ENCODE data around the gene MAJIN. TPM values are rescaled to one million over a fixed set of nuclear protein-coding genes. Genes with fewer than 3 reads are reported as not detected.

MAJIN gene
- total RNA-seq, 1 donor, result not detected

DNA sequence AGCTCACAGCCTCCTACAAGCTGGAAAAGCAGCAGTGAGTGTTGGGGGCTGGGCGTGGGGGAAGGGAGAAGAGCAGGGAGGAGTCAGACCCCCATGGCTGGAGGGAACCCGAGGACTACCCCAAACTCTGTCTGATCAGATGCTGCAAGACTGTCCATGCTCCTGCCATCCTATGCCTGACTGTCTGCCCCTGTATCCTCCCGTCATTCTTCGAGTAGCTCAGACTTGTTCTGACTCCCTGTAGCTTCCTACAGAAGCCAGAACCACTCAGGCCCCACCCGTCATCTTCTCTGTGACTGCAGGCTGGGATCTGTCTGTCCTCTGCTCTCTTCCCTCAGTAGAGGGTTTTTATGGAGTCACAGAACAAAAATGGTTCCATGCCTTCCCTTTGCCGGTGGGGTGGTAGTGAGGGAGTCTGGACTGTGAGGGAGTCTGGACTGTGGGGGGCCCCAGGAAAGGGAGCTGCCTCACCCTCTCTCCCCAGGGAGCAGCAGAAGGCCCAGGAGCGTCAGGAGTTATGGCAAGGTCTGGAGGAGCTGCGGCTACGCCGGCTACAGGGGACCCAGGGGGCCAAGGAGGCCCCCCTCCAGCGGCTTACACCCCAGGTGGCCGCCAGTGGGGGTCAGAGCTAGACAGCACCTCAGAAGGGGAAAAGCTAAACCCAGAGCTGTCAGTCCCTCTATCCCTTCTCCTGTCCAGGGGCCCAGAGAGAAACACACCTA is 38.5 kb downstream of the MAJIN start:
- DNase-seq (ENCODE audit: insufficient read length, low spot score, missing footprints), result peak; percentile 37
- Histone ChIP-seq H3K27me3 (ENCODE audit: insufficient read depth, low read length) (no peaks in the 10 kb centered on the region), H3K4me2 (ENCODE audit: insufficient read depth, low read length) (no peak overlapping the region), H3K4me3 (ENCODE audit: insufficient read depth, low read length) (no peak overlapping the region), H3K36me3 (ENCODE audit: insufficient read depth, low read length) (peaks cover 45% of the 10 kb centered on the region), H3K79me2 (ENCODE audit: insufficient read depth, low read length) (no peaks in the 10 kb centered on the region), H3K27ac (ENCODE audit: low read depth, low read length) (no peak overlapping the region), H4K20me1 (ENCODE audit: insufficient read depth, low read length) (no peaks in the 10 kb centered on the region), H3K4me1 (ENCODE audit: insufficient read depth, low read length) (no peaks in the 10 kb centered on the region), H3K9me3 (ENCODE audit: low read depth, low read length) (no peaks in the 10 kb centered on the region), H2AFZ (ENCODE audit: low read length) (no peak overlapping the region)
- TF ChIP-seq, protein P1, sequence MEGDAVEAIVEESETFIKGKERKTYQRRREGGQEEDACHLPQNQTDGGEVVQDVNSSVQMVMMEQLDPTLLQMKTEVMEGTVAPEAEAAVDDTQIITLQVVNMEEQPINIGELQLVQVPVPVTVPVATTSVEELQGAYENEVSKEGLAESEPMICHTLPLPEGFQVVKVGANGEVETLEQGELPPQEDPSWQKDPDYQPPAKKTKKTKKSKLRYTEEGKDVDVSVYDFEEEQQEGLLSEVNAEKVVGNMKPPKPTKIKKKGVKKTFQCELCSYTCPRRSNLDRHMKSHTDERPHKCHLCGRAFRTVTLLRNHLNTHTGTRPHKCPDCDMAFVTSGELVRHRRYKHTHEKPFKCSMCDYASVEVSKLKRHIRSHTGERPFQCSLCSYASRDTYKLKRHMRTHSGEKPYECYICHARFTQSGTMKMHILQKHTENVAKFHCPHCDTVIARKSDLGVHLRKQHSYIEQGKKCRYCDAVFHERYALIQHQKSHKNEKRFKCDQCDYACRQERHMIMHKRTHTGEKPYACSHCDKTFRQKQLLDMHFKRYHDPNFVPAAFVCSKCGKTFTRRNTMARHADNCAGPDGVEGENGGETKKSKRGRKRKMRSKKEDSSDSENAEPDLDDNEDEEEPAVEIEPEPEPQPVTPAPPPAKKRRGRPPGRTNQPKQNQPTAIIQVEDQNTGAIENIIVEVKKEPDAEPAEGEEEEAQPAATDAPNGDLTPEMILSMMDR (IDR thresholded peaks at IDR 0.05; ENCODE audit: extremely low read depth, low read depth, low read length), result no peak

GRCh38 chr11:64932324-64932723 is 39.6 kb downstream of the MAJIN start:
- Histone ChIP-seq H3K27ac (ENCODE audit: low read depth, low read length) (no peak overlapping the region), H3K79me2 (ENCODE audit: insufficient read depth, low read length) (no peaks in the 10 kb centered on the region), H3K9me3 (ENCODE audit: low read depth, low read length) (no peaks in the 10 kb centered on the region), H3K4me1 (ENCODE audit: insufficient read depth, low read length) (no peaks in the 10 kb centered on the region), H3K4me2 (ENCODE audit: insufficient read depth, low read length) (no peak overlapping the region), H3K36me3 (ENCODE audit: insufficient read depth, low read length) (peaks cover 49% of the 10 kb centered on the region), H3K27me3 (ENCODE audit: insufficient read depth, low read length) (no peaks in the 10 kb centered on the region), H3K4me3 (ENCODE audit: insufficient read depth, low read length) (no peak overlapping the region), H2AFZ (ENCODE audit: low read length) (no peak overlapping the region), H4K20me1 (ENCODE audit: insufficient read depth, low read length) (no peaks in the 10 kb centered on the region)
- peak; percentile 10 for DNase-seq (ENCODE audit: insufficient read length, low spot score, missing footprints)
- TF ChIP-seq, protein P1 (IDR thresholded peaks at IDR 0.05; ENCODE audit: extremely low read depth, low read depth, low read length), result no peak

- TF ChIP-seq, protein P1 (IDR thresholded peaks at IDR 0.05; ENCODE audit: extremely low read depth, low read depth, low read length), result no peak
- no peaks in the 10 kb centered on the region for H4K20me1 ChIP-seq (ENCODE audit: insufficient read depth, low read length)
- no peaks in the 10 kb centered on the region for H3K27me3 ChIP-seq (ENCODE audit: insufficient read depth, low read length)
- peaks cover 49% of the 10 kb centered on the region for H3K36me3 ChIP-seq (ENCODE audit: insufficient read depth, low read length)
- H2AFZ ChIP-seq (ENCODE audit: low read length), result no peak overlapping the region
- H3K79me2 ChIP-seq (ENCODE audit: insufficient read depth, low read length), result peaks cover 5% of the 10 kb centered on the region
- H3K27ac ChIP-seq (ENCODE audit: low read depth, low read length), result no peak overlapping the region
- no peaks in the 10 kb centered on the region for H3K4me1 ChIP-seq (ENCODE audit: insufficient read depth, low read length)
- H3K4me3 ChIP-seq (ENCODE audit: insufficient read depth, low read length), result no peak overlapping the region
- H3K4me2 ChIP-seq (ENCODE audit: insufficient read depth, low read length), result no peak overlapping the region
- peak; percentile 27 for DNase-seq (ENCODE audit: insufficient read length, low spot score, missing footprints)
- no peaks in the 10 kb centered on the region for H3K9me3 ChIP-seq (ENCODE audit: low read depth, low read length)
These were observed 40.6 kb downstream of the MAJIN start for GRCh38 chr11:64931290-64931689.

GRCh38 chr11:64930340-64930739 is 41.6 kb downstream of the MAJIN start:
- H3K27me3 ChIP-seq (ENCODE audit: insufficient read depth, low read length), result no peaks in the 10 kb centered on the region

More at GRCh38 chr11:64930340-64930739, 41.6 kb downstream of the MAJIN start:
- peaks cover 49% of the 10 kb centered on the region for H3K36me3 ChIP-seq (ENCODE audit: insufficient read depth, low read length)
- no peak overlapping the region for H3K4me3 ChIP-seq (ENCODE audit: insufficient read depth, low read length)
- TF ChIP-seq, protein P1 (IDR thresholded peaks at IDR 0.05; ENCODE audit: extremely low read depth, low read depth, low read length), result no peak
- H3K27ac ChIP-seq (ENCODE audit: low read depth, low read length), result no peak overlapping the region
- H3K4me1 ChIP-seq (ENCODE audit: insufficient read depth, low read length), result no peaks in the 10 kb centered on the region
- no peak overlapping the region for H3K4me2 ChIP-seq (ENCODE audit: insufficient read depth, low read length)
- no peaks in the 10 kb centered on the region for H3K9me3 ChIP-seq (ENCODE audit: low read depth, low read length)
- DNase-seq (ENCODE audit: insufficient read length, low spot score, missing footprints), result peak; percentile 35
- peaks cover 13% of the 10 kb centered on the region for H3K79me2 ChIP-seq (ENCODE audit: insufficient read depth, low read length)
- H2AFZ ChIP-seq (ENCODE audit: low read length), result no peak overlapping the region
- H4K20me1 ChIP-seq (ENCODE audit: insufficient read depth, low read length), result no peaks in the 10 kb centered on the region

Measured in osteoblast (primary cell).